ENCODE data around the gene PCDHGA6.

DNA sequence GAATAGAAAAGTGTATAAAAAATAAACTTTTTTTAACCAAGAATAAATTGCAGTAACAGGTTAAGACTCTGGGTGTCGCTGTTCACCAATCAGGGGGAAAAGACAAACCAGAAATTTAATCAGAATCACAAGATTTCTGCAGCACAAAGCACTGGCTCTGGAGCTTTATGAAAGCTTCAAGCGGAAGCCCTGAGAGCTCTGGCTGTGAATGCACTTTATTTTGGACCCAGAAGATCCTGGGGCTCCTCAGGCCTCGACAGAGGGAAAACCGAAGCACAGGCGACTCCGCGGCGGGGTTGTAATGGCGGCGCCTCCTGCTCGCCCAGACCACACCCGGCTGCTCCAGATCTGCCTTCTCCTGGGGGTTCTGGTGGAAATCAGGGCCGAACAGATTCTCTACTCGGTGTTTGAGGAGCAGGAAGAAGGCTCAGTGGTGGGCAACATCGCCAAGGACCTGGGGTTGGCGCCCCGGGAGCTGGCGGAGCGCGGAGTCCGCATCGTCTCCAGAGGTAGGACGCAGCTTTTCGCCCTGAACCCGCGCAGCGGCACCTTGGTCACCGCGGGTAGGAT, 18.7 kb upstream of the PCDHGA6 start, which contains the start of gene PCDHGA4:
- TF ChIP-seq ARID4B (CRISPR knock-in tag; IDR thresholded peaks at IDR 0.05): no peak
- TF ChIP-seq ATF1 (CRISPR knock-in tag; IDR thresholded peaks at IDR 0.05): no peak
- no peak for TF ChIP-seq ATF1 (tag; IDR thresholded peaks at IDR 0.05)
